GM12878 (cell line): ENCODE measurements around the gene EMX1. TPM values are rescaled to one million over a fixed set of nuclear protein-coding genes. Genes with fewer than 3 reads are reported as not detected.

Experiments used
- ATAC-seq: fragments of 200-7000 bp; cut with Tn5 transposase; 3 replicates; pipeline ENCODE4 v1.9.1; 2020; ENCODE audit warnings: mild to moderate bottlenecking, moderate library complexity
- BruUV-seq: library from RNA; stranded (reverse); fragments of 400-500 nt; replicated peaks from 2 replicates; lab custom pipeline; 2021; lab: Mats Ljungman, UMichigan
- CTCF ChIA-PET: fragments of 300-600 bp; sonication (Branson Sonifier 250); formaldehyde crosslinking; extraction: SDS; loops from one replicate; lab custom pipeline; 2021; ENCODE audit warnings: inconsistent platforms; lab: Yijun Ruan, JAX
- POLR2A ChIA-PET: fragments of 350-600 bp; formaldehyde crosslinking; extraction: SDS; loops from one replicate; lab custom pipeline; 2021; ENCODE audit warnings: inconsistent platforms; lab: Charles Lee
- RAD21 ChIA-PET: fragments of 300-600 bp; sonication (Branson Sonifier 250); formaldehyde crosslinking; loops from one replicate; lab custom pipeline; 2023; ENCODE audit warnings: antibody characterized with exemption; ENCODE audit not compliant: unreplicated experiment; lab: Charles Lee
- SMC1A ChIA-PET: fragments of 300-600 bp; sonication (Branson Sonifier 250); formaldehyde crosslinking; loops from one replicate; lab custom pipeline; 2023; ENCODE audit not compliant: unreplicated experiment, uncharacterized antibody; lab: Charles Lee
- DNase-seq: peaks from one replicate; pipeline ENCODE4 v3.0.0-alpha.2; 2011; ENCODE audit warnings: low read depth, low spot score
- FAIRE-seq: peaks from 3 replicates; lab custom pipeline; 2011; peaks lifted over from hg19 to GRCh38; lab: Jason Lieb, UNC
- H2AFZ ChIP-seq: 2 replicates; pipeline ENCODE4 v1.6.0; 2011; ENCODE audit warnings: low read depth, low read length, control low read depth; ENCODE audit not compliant: control insufficient read depth
- H3K27ac ChIP-seq: 2 replicates; pipeline ENCODE4 v1.5.1; 2011; ENCODE audit warnings: control low read depth; ENCODE audit not compliant: control insufficient read depth, insufficient read depth
- H3K27me3 ChIP-seq, 2 experiments: replicated peaks in 1 of 2; 2 replicates each; pipeline versions ENCODE4 v1.6.0 to v1.6.1; 2011; ENCODE audit warnings: low read length in 1 of 2; ENCODE audit not compliant: control insufficient read depth in 2 of 2, insufficient read depth in 2 of 2
- H3K36me3 ChIP-seq, 2 experiments: 2 replicates each; pipeline ENCODE4 v1.5.1; 2011; ENCODE audit warnings: low read length in 1 of 2; ENCODE audit not compliant: control insufficient read depth in 2 of 2, insufficient read depth in 2 of 2
- H3K4me1 ChIP-seq: 2 replicates; pipeline ENCODE4 v1.6.1; 2011; ENCODE audit warnings: mild to moderate bottlenecking, low read length, moderate library complexity, mixed read lengths; ENCODE audit not compliant: control insufficient read depth, insufficient read depth
- H3K4me2 ChIP-seq: 2 replicates; pipeline ENCODE4 v1.6.0; 2011; ENCODE audit warnings: control low read depth; ENCODE audit not compliant: control insufficient read depth, insufficient read depth
- H3K4me3 ChIP-seq: fragments of 200-600 bp; sonication (generic); 2 replicates; pipeline ENCODE4 v1.5.1; 2016
- H3K79me2 ChIP-seq: 2 replicates; pipeline ENCODE4 v1.6.0; 2011; ENCODE audit warnings: low read length; ENCODE audit not compliant: control insufficient read depth, insufficient read depth
- H3K9ac ChIP-seq: 2 replicates; pipeline ENCODE4 v1.8.0; 2011; ENCODE audit warnings: low read length, control low read depth, mixed read lengths; ENCODE audit not compliant: control insufficient read depth, insufficient read depth
- H3K9me3 ChIP-seq: replicated peaks from 3 replicates; pipeline ENCODE4 v1.5.1; 2011; ENCODE audit warnings: mild to moderate bottlenecking, low read length; ENCODE audit not compliant: control insufficient read depth, insufficient read depth
- H4K20me1 ChIP-seq: 2 replicates; pipeline ENCODE4 v1.6.0; 2011; ENCODE audit not compliant: control insufficient read depth, insufficient read depth
- BMI1 ChIP-seq: fragments of 450-650 bp; IDR thresholded peaks from 2 replicates; pipeline ENCODE4 v1.6.1; 2016; ENCODE audit warnings: mild to moderate bottlenecking, moderate library complexity, borderline replicate concordance
- CREM ChIP-seq: IDR thresholded peaks from 2 replicates; pipeline ENCODE4 v1.6.1; 2014; ENCODE audit warnings: antibody characterized with exemption, low read depth
- FOXK2 ChIP-seq: fragments of 450-650 bp; IDR thresholded peaks from 2 replicates; pipeline ENCODE4 v1.6.1; 2017; ENCODE audit warnings: mild to moderate bottlenecking, moderate library complexity
- NBN ChIP-seq: fragments of 450-650 bp; IDR thresholded peaks from 2 replicates; pipeline ENCODE4 v1.6.1; 2016
- SRF ChIP-seq, 2 experiments: IDR thresholded peaks; 2 replicates each; pipeline ENCODE4 v1.6.1; 2011; ENCODE audit warnings: low read depth in 2 of 2, low read length in 2 of 2, mild to moderate bottlenecking in 1 of 2, moderate library complexity in 1 of 2
- ZBTB33 ChIP-seq: fragments of 450-650 bp; IDR thresholded peaks from 2 replicates; pipeline ENCODE4 v1.6.1; 2017; ENCODE audit warnings: mild to moderate bottlenecking
- WGBS: methylation state at CpG from one replicate; pipeline ENCODE4 v1.1.6; 2016; ENCODE audit warnings: low lambda C conversion rate; ENCODE audit not compliant: insufficient replicate concordance, insufficient coverage; ENCODE audit errors: missing lambda C conversion rate; 5-methylcytosine and 5-hydroxymethylcytosine counted together
- in situ Hi-C: fragments of 300-500 bp; cut with MboI; formaldehyde crosslinking; loops from 9 replicates; pipeline ENCODE4 v1.14.3; 2018; ENCODE audit warnings: mixed read lengths
- intact Hi-C: fragments of 100-400 bp; cut with micrococcal nuclease; formaldehyde crosslinking; loops from one replicate; pipeline ENCODE4 v1.14.2; 2022; ENCODE audit not compliant: unreplicated experiment
- polyA plus RNA-seq, 11 experiments: library from polyadenylated mRNA; depleted of rRNA in 4 of 11; unstranded in 6 of 11; stranded (reverse) in 5 of 11; fragments of >200 nt; fragmentation: Nextera tagmentation in 4 of 11; fragmentation: Illumina TruSeq in 1 of 11; extraction: Ambion mirVana in 4 of 11; extraction: Trizol in 1 of 11; gene quantifications; 1 replicate in 1 of 11; 2 replicates in 10 of 11; pipeline versions ENCODE4 v1.2.1 to v1.2.3, GENCODE V29; 2011 to 2016; ENCODE audit warnings: inconsistent platforms in 2 of 11, missing spikeins in 2 of 11, low read depth in 1 of 11
- total RNA-seq, 4 experiments: library from RNA; depleted of rRNA in 3 of 4; stranded (reverse); fragments of >200 nt in 3 of 4; fragmentation: Illumina TruSeq in 1 of 4; extraction: Trizol in 1 of 4; gene quantifications; 2 replicates each; pipeline versions ENCODE4 v1.2.1 to v1.2.3, GENCODE V29; 2013 to 2021
- TF ChIP-seq, protein P1 (sequence below): IDR thresholded peaks from 2 replicates; pipeline ENCODE4 v1.6.1; 2011; ENCODE audit warnings: borderline replicate concordance, low read depth, mild to moderate bottlenecking, moderate library complexity, mixed read lengths, low read length; ENCODE audit not compliant: insufficient read depth; ENCODE audit errors: extremely low read length
- TF ChIP-seq, protein P2 (sequence below): IDR thresholded peaks from 2 replicates; pipeline ENCODE4 v1.6.1; 2011; ENCODE audit warnings: low read depth, mild to moderate bottlenecking, low read length, moderate library complexity, borderline replicate concordance; ENCODE audit errors: extremely low read depth

EMX1 gene
- total and polyA plus RNA-seq, 10 of the 15 experiments (the other 5 are each of a cell fraction or from before 2014, with no cell fraction given) = 0.07 to 5.1 (median 1.2) TPM; not detected in 1

DNA sequence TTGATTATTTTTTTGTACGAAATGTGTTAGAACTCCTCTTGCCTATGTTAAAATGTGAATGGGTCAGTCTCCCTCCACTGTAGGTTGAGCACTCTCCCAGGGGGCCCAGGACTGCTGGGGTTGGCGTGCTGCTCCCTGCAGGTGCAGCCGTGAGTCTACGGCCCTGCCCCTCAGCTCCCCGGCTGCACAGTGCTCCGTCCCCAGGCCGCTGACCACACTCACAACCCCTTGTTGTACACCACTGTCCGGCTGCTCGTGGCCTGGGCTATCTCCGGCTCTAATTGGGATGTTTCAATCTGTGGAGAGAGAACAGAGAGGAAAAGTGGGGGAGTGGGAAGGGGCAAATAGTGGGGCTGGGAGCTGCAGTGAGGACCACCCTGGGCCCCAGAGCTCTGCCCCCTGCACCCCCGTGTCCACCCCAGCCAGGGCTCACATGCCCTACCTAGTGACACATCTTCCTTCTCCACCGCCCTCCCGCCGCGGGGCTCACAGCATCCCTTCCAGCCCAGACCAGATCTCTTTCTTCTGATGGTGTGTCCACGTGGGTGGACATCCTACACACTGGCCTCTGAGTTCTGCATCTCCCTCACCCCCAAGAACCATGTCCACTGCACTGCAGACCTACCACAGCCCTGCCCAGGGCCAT, 27.6 kb downstream of the EMX1 start:
- no peak for DNase-seq
- ChIA-PET SMC1A (interaction anchor here (0.8 kb wide), 1 partner anchor 29 kb away, joined by 4 read pairs; no protein-coding TSS in a partner anchor), RAD21 (interaction anchor here (0.6 kb wide), 1 partner anchor 1296 kb away, joined by 3 read pairs; no protein-coding TSS in a partner anchor)
- Histone ChIP-seq H3K27me3 (no peaks in the 10 kb centered on the region), H3K9ac (no peak overlapping the region), H3K9me3 (no peaks in the 10 kb centered on the region)
- intact Hi-C loops = no loop called here
- in situ Hi-C loops = no loop called here
- TF ChIP-seq, protein P1, sequence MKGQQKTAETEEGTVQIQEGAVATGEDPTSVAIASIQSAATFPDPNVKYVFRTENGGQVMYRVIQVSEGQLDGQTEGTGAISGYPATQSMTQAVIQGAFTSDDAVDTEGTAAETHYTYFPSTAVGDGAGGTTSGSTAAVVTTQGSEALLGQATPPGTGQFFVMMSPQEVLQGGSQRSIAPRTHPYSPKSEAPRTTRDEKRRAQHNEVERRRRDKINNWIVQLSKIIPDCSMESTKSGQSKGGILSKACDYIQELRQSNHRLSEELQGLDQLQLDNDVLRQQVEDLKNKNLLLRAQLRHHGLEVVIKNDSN = no peak
- TF ChIP-seq, protein P2, sequence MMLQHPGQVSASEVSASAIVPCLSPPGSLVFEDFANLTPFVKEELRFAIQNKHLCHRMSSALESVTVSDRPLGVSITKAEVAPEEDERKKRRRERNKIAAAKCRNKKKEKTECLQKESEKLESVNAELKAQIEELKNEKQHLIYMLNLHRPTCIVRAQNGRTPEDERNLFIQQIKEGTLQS = no peak
- TF ChIP-seq ZBTB33 = no peak
- TF ChIP-seq NBN = no peak
- TF ChIP-seq FOXK2 = no peak
- TF ChIP-seq BMI1 = no peak
- no peak for TF ChIP-seq CREM
- TF ChIP-seq SRF (IDR thresholded peaks at IDR 0.05; ENCODE audit: low read depth in 2 of 2, low read length in 2 of 2) = no peak
- TF ChIP-seq, all 136 proteins: peak for 0
- ChIA-PET CTCF (no interaction called here), POLR2A (no interaction called here)
- H3K4me1 ChIP-seq = no peaks in the 10 kb centered on the region
- no peaks in the 10 kb centered on the region for H4K20me1 ChIP-seq
- no peak overlapping the region for H2AFZ ChIP-seq
- ATAC-seq (no peak), FAIRE-seq (no peak)
- BruUV-seq = no TSS peak
- no peak overlapping the region for H3K4me2 ChIP-seq
- H3K36me3 ChIP-seq = no peaks in the 10 kb centered on the region
- H3K79me2 ChIP-seq = no peaks in the 10 kb centered on the region
- 71% methylated on average over 11 of the region's 16 CpGs for WGBS
- no peak overlapping the region for H3K4me3 ChIP-seq
- H3K27ac ChIP-seq = no peak overlapping the region
